GM12891 (cell line): ENCODE measurements around the gene SDC1.

Source experiments
- DNase-seq: peaks from one replicate; pipeline ENCODE4 v3.0.0; 2011; ENCODE audit warnings: low spot score; ENCODE audit not compliant: insufficient read length
- FAIRE-seq: peaks from 2 replicates; lab custom pipeline; 2011; peaks lifted over from hg19 to GRCh38; lab: Jason Lieb, UNC
- PAX5 ChIP-seq: IDR thresholded peaks from 2 replicates; pipeline ENCODE4 v1.6.1; 2011; ENCODE audit warnings: low read length, moderate library complexity, mild to moderate bottlenecking; ENCODE audit not compliant: insufficient read depth, severe bottlenecking
- POLR2A ChIP-seq: IDR thresholded peaks from 2 replicates; pipeline ENCODE4 v1.6.1; 2011; ENCODE audit warnings: low read depth, low read length, control low read depth
- POLR2AphosphoS5 ChIP-seq: IDR thresholded peaks from 2 replicates; pipeline ENCODE4 v1.6.1; 2011; ENCODE audit warnings: low read depth, low read length, control low read depth
- POU2F2 ChIP-seq: IDR thresholded peaks from 2 replicates; pipeline ENCODE4 v1.6.1; 2011; ENCODE audit warnings: low read depth, mild to moderate bottlenecking, control low read depth, low read length, moderate library complexity
- SPI1 ChIP-seq: IDR thresholded peaks from 2 replicates; pipeline ENCODE4 v1.6.1; 2011; ENCODE audit warnings: low read depth, low read length, control low read depth
- TAF1 ChIP-seq: IDR thresholded peaks from 2 replicates; pipeline ENCODE4 v1.6.1; 2011; ENCODE audit warnings: low read depth, low read length, control low read depth

The SDC1 gene

GRCh38 chr2:20164734-20165478, 60.0 kb downstream of the SDC1 start:
- DNase-seq (no peak), FAIRE-seq (peak; percentile 100)
- TF ChIP-seq PAX5 (no peak), POLR2A (no peak), POLR2AphosphoS5 (no peak), POU2F2 (no peak), SPI1 (no peak)

GRCh38 chr2:20164061-20164733, 60.7 kb downstream of the SDC1 start:
- no peak for FAIRE-seq
- TF ChIP-seq PAX5 (no peak), POLR2AphosphoS5 (no peak), TAF1 (no peak)

DNA sequence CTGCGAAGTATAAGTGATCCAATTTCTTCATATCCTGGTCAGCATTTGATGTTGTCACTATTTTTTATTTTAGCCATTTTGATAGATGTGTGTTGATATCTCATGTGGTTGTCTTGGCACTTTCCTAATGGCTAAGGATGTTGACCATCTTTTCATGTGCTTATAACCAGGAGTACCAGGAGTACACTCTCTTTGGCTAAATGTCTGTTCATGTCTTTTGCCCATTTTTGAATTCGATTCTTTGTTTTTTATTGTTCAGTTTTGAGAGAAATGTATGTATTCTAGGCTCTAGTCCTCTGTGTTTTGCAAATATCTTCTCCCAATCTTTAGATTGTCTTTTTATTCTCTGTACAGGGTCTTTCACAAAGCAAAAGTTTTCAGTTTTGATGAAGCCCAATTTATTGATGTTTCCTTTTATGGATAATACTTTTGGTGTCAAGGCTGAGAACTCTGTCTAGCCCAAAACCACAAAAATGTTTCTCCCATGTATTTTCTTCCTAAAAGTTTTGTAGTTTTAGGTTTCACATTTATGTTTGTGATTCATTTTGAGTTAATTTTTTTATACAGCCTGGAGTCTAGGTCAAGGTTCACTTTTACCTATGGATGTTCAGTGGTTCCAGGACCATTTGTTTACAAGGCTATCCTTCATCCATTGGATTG, 65.4 kb downstream of the SDC1 start:
- TF ChIP-seq POLR2AphosphoS5 (no peak), POLR2A (no peak)
- FAIRE-seq (peak; percentile 16), DNase-seq (no peak)

More at GRCh38 chr2:20164061-20164733, 60.7 kb downstream of the SDC1 start:
- DNase-seq, result no peak

DNA sequence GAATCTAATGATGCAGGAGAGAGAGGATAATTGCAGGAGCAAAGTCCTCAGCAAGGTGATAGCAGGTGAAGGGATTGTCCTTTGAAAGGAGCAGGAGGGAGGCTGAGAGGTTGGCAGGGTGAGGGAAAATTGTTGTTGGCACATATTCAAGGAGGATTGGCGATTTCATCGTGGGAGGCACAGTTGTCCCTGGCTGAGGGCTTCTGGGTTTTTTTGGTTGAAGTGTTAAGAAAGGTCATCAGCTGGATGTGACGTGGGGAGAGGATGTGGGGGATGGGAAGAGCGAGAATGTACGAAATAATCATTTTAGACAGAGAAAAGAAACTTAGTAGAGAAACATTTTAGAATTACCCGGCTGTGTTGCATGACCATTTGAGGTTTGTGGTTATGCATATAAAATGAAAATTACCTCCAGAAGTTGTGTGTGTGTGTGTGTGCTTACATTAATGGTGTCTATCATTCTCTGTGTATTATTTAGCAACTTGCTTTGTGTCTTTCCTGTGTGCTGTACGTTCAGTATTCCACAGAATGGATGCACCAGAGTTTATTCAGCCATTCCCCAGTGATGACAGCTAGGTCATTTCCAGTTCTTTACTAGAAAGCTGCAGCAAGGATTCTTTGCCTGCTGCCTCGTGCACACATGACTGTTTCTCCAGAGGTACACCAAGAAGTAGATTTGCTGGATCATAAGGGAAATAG, 67.6 kb downstream of the SDC1 start:
- FAIRE-seq, result peak; percentile 91
- TF ChIP-seq POU2F2 (no peak; the same call in 1 of the 2 replicates), SPI1 (no peak), TAF1 (no peak), POLR2AphosphoS5 (no peak), POLR2A (no peak), PAX5 (no peak)
- no peak for DNase-seq

GRCh38 chr2:20156836-20157192, 68.1 kb downstream of the SDC1 start:
- FAIRE-seq (no peak), DNase-seq (no peak)
- no peak for TF ChIP-seq POLR2AphosphoS5
- TF ChIP-seq POLR2A, result no peak
- no peak for TF ChIP-seq TAF1
- TF ChIP-seq PAX5, result no peak
- TF ChIP-seq SPI1, result no peak
- TF ChIP-seq POU2F2, result 0 out of 2 replicates have a peak, but pooled peaks have one; percentile 25

- DNase-seq (no peak), FAIRE-seq (no peak)
- no peak for TF ChIP-seq POLR2AphosphoS5
- TF ChIP-seq PAX5, result no peak
- no peak for TF ChIP-seq SPI1
- TF ChIP-seq POU2F2, result no peak
- no peak for TF ChIP-seq POLR2A
- no peak for TF ChIP-seq TAF1
Observed at GRCh38 chr2:20156076-20156759, 68.7 kb downstream of the SDC1 start.

GRCh38 chr2:20153131-20153851, 71.6 kb downstream of the SDC1 start:
- peak; percentile 61 for FAIRE-seq
- no peak for TF ChIP-seq POLR2AphosphoS5
- DNase-seq, result no peak

DNA sequence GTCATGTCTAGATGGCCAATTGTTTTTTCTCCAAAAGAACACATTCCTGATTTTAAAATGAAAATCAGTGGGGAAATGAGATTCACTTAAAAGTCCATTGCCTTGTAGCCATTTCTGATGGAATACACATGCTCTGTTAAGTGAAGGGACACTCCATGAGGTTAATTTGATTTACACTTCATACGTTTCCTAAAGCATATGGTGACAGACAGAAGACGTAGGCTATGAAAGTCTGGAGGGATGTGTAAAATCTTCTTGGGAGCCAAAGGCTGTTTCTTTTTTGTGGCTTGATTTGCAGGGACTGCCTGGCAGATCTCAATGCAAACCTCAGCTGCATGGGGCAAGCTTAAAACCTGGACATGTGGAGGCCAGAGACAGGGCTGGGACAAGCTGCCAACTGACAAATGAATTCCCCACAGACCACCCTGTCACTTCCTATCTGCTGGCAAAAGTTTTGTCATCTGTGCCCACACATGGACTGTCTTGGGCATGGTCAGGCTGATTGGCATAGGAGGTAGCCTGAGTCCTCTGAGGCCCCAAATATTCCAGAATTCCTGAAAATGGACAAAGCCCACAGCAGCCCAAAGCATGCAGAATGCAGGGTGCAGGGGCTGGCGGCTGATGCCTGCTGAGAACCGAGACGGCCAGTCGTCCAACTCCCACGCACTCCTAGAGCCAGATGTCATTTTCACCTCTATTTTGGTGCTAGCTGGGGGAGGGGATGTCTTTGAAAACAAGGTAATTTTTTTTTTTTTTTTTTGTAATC, 73.9 kb downstream of the SDC1 start:
- no peak for TF ChIP-seq POLR2AphosphoS5
- no peak for TF ChIP-seq POLR2A
- TF ChIP-seq PAX5, result peak; percentile 4
- FAIRE-seq (peak; percentile 80), DNase-seq (no peak)
